Neural cell (in vitro differentiated cells): ENCODE data around the gene SLC24A3.

ENCODE experiments used
- EP300 ChIP-seq: fragments of 450-650 bp; conservative IDR thresholded peaks from 2 replicates; pipeline ENCODE4 v1.6.1; 2014; ENCODE audit warnings: antibody characterized with exemption, mild to moderate bottlenecking, moderate library complexity; ENCODE audit not compliant: poor library complexity, severe bottlenecking
- EZH2 ChIP-seq: fragments of 200-600, 300-800 bp; shearing (Covaris generic), sonication (generic); IDR thresholded peaks from 2 replicates; pipeline ENCODE4 v1.6.1; 2014; ENCODE audit warnings: antibody characterized with exemption, low read length, borderline replicate concordance, mild to moderate bottlenecking; ENCODE audit not compliant: insufficient read depth, poor library complexity, severe bottlenecking
- MXI1 ChIP-seq: fragments of 450-650 bp; conservative IDR thresholded peaks from 2 replicates; pipeline ENCODE4 v1.6.1; 2014; ENCODE audit warnings: antibody characterized with exemption, mild to moderate bottlenecking; ENCODE audit not compliant: poor library complexity, severe bottlenecking
- POLR2AphosphoS5 ChIP-seq: IDR thresholded peaks from 2 replicates; pipeline ENCODE4 v1.6.1; 2012
- RAD21 ChIP-seq: fragments of 450-650 bp; conservative IDR thresholded peaks from 2 replicates; pipeline ENCODE4 v1.6.1; 2014; ENCODE audit warnings: antibody characterized with exemption, mild to moderate bottlenecking, moderate library complexity
- SMC3 ChIP-seq: fragments of 450-650 bp; conservative IDR thresholded peaks from 2 replicates; pipeline ENCODE4 v1.6.1; 2014; ENCODE audit warnings: antibody characterized with exemption, mild to moderate bottlenecking, moderate library complexity; ENCODE audit not compliant: poor library complexity
- TAF1 ChIP-seq: IDR thresholded peaks from 2 replicates; pipeline ENCODE4 v1.6.1; 2012; ENCODE audit warnings: low read depth
- TF ChIP-seq, protein P1 (sequence below): fragments of 450-650 bp; IDR thresholded peaks from 2 replicates; pipeline ENCODE4 v1.5.1; 2014; ENCODE audit warnings: antibody characterized with exemption, mild to moderate bottlenecking, moderate library complexity; ENCODE audit not compliant: poor library complexity, severe bottlenecking
- TF ChIP-seq, protein P2 (sequence below): IDR thresholded peaks from 2 replicates; pipeline ENCODE4 v1.6.1; 2012; ENCODE audit warnings: borderline replicate concordance

DNA sequence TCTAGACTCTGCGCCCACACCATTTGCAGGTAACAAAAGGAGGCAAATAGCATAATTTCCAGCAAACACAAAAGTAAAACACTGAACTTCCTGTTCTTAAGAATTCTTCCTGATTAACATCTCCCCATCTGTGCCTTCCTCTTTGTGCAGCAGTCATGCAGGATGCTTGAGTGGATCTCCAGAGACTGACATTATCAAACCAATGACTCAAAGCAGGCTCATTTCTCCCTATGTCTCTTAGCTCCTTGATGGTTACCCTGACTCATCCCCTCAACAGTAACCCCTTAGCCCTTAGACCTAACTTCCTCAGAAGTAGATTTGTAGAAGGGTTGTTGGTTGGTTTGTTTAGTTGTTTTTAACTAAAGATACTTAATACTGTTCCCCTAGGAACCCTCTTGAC lies 408.6 kb downstream of the SLC24A3 start:
- TF ChIP-seq, protein P1, sequence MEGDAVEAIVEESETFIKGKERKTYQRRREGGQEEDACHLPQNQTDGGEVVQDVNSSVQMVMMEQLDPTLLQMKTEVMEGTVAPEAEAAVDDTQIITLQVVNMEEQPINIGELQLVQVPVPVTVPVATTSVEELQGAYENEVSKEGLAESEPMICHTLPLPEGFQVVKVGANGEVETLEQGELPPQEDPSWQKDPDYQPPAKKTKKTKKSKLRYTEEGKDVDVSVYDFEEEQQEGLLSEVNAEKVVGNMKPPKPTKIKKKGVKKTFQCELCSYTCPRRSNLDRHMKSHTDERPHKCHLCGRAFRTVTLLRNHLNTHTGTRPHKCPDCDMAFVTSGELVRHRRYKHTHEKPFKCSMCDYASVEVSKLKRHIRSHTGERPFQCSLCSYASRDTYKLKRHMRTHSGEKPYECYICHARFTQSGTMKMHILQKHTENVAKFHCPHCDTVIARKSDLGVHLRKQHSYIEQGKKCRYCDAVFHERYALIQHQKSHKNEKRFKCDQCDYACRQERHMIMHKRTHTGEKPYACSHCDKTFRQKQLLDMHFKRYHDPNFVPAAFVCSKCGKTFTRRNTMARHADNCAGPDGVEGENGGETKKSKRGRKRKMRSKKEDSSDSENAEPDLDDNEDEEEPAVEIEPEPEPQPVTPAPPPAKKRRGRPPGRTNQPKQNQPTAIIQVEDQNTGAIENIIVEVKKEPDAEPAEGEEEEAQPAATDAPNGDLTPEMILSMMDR, result no peak
- TF ChIP-seq EZH2 (no peak), SMC3 (no peak), POLR2AphosphoS5 (no peak), EP300 (no peak), MXI1 (no peak), RAD21 (no peak), TAF1 (no peak)
- TF ChIP-seq, protein P2, sequence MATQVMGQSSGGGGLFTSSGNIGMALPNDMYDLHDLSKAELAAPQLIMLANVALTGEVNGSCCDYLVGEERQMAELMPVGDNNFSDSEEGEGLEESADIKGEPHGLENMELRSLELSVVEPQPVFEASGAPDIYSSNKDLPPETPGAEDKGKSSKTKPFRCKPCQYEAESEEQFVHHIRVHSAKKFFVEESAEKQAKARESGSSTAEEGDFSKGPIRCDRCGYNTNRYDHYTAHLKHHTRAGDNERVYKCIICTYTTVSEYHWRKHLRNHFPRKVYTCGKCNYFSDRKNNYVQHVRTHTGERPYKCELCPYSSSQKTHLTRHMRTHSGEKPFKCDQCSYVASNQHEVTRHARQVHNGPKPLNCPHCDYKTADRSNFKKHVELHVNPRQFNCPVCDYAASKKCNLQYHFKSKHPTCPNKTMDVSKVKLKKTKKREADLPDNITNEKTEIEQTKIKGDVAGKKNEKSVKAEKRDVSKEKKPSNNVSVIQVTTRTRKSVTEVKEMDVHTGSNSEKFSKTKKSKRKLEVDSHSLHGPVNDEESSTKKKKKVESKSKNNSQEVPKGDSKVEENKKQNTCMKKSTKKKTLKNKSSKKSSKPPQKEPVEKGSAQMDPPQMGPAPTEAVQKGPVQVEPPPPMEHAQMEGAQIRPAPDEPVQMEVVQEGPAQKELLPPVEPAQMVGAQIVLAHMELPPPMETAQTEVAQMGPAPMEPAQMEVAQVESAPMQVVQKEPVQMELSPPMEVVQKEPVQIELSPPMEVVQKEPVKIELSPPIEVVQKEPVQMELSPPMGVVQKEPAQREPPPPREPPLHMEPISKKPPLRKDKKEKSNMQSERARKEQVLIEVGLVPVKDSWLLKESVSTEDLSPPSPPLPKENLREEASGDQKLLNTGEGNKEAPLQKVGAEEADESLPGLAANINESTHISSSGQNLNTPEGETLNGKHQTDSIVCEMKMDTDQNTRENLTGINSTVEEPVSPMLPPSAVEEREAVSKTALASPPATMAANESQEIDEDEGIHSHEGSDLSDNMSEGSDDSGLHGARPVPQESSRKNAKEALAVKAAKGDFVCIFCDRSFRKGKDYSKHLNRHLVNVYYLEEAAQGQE, result no peak
